ENCODE data around the gene SIAH2.

DNA sequence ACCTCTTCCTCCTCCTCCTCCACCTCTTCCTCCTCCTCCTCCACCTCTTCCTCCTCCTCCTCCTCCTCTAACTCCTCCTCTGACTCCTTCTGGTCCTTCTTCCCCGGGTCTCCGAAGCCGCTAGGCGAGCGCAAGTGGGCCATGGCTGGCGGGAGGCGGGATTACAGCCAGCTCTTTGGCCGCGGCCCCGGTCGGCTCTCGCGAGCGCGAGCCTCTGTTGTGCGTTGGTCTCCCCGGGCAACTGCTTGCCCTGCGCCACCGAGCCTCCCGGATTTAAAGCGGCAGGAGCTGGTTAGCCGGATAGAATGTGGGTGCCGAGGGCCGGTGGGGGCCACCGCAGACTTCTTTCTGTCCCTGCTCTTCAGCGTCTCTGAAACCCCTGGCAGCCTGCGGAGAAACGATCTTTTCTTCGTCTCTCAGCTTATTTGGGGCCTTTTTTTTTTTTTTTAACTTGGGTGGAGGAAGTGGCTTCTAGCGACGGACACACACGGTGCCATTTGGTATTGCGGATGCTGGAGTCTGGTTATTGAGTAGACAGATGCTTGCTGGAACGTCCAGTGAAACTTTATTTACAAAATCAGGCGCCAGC is 59.1 kb downstream of the SIAH2 start, which contains the start of gene ERICH6:
- TF ChIP-seq, protein P1, sequence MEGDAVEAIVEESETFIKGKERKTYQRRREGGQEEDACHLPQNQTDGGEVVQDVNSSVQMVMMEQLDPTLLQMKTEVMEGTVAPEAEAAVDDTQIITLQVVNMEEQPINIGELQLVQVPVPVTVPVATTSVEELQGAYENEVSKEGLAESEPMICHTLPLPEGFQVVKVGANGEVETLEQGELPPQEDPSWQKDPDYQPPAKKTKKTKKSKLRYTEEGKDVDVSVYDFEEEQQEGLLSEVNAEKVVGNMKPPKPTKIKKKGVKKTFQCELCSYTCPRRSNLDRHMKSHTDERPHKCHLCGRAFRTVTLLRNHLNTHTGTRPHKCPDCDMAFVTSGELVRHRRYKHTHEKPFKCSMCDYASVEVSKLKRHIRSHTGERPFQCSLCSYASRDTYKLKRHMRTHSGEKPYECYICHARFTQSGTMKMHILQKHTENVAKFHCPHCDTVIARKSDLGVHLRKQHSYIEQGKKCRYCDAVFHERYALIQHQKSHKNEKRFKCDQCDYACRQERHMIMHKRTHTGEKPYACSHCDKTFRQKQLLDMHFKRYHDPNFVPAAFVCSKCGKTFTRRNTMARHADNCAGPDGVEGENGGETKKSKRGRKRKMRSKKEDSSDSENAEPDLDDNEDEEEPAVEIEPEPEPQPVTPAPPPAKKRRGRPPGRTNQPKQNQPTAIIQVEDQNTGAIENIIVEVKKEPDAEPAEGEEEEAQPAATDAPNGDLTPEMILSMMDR (IDR thresholded peaks at IDR 0.05; ENCODE audit: insufficient read depth, low read length): no peak
- TF ChIP-seq, protein P2, sequence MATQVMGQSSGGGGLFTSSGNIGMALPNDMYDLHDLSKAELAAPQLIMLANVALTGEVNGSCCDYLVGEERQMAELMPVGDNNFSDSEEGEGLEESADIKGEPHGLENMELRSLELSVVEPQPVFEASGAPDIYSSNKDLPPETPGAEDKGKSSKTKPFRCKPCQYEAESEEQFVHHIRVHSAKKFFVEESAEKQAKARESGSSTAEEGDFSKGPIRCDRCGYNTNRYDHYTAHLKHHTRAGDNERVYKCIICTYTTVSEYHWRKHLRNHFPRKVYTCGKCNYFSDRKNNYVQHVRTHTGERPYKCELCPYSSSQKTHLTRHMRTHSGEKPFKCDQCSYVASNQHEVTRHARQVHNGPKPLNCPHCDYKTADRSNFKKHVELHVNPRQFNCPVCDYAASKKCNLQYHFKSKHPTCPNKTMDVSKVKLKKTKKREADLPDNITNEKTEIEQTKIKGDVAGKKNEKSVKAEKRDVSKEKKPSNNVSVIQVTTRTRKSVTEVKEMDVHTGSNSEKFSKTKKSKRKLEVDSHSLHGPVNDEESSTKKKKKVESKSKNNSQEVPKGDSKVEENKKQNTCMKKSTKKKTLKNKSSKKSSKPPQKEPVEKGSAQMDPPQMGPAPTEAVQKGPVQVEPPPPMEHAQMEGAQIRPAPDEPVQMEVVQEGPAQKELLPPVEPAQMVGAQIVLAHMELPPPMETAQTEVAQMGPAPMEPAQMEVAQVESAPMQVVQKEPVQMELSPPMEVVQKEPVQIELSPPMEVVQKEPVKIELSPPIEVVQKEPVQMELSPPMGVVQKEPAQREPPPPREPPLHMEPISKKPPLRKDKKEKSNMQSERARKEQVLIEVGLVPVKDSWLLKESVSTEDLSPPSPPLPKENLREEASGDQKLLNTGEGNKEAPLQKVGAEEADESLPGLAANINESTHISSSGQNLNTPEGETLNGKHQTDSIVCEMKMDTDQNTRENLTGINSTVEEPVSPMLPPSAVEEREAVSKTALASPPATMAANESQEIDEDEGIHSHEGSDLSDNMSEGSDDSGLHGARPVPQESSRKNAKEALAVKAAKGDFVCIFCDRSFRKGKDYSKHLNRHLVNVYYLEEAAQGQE (IDR thresholded peaks at IDR 0.05; ENCODE audit: insufficient replicate concordance, low read depth): no peak
- TF ChIP-seq GABPA (IDR thresholded peaks at IDR 0.05; ENCODE audit: low read depth): no peak
- peak; percentile 67 for TF ChIP-seq POLR2AphosphoS5 (IDR thresholded peaks at IDR 0.05; ENCODE audit: low read depth)
